Subcutaneous adipose tissue (tissue), 4 donors: ENCODE results near the gene UBA7. TPM values are rescaled to one million over a fixed set of nuclear protein-coding genes. Genes with fewer than 3 reads are reported as not detected.

Experiments
- CTCF ChIP-seq: fragments of 450-650 bp; IDR thresholded peaks from one replicate; pipeline ENCODE4 v1.5.1; 2016; ENCODE audit warnings: low read depth, mild to moderate bottlenecking, control low read depth, antibody characterized with exemption, moderate library complexity
- small RNA-seq: library from RNA; depleted of rRNA; stranded (forward); fragments of <200 nt; gene quantifications from one replicate; pipeline ENCODE3, GENCODE V24; 2016
- total RNA-seq, 4 donors: library from RNA; depleted of rRNA; stranded (reverse); fragments of >200 nt; gene quantifications; one replicate each; pipeline ENCODE4 v1.1.0, GENCODE V29; 2016

Gene UBA7
- total RNA-seq, 4 donors from 2014 or later = 16.8 to 65.7 (median 42.7) TPM

GRCh38 chr3:49769286-49769915 is 44.4 kb downstream of the UBA7 start:
- no peak for TF ChIP-seq CTCF

DNA sequence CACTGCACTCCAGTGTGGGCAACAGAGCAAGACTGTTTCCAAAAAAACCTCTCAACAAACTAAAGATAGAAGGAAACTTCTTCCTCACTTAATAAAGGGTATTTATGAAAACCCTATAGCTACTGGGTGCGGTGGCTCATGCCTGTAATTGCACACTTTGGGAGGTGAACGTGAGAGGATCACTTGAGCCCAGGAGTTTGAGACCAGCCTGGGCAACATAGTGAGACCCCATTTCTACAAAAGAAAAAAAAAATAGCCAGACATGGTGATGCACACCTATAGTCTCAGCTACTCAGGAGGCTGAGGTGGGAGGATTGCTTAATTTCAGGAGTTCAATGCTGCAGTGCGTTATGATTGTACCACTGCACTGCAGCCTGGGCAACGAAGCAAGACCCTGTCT is 49.8 kb downstream of the UBA7 start:
- no peak for TF ChIP-seq CTCF

DNA sequence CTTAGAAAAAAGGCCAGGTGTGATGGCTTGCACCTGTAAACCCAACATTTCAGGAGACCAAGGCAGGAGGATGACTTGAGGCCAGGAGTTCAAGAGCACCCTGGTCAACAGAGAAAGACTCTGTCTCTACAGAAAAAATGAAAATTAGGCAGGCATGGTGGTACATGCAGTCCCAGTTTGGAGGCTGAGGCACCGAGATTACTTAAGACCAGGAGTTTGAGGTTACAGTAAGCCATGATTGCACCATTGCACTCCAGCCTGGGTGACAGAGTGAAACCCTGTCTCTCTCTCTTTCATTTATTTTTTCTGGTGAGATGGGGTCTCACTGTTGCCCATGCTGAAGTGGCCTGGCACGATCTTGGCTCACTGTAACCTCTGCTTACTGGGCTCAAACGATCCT is 52.1 kb downstream of the UBA7 start:
- TF ChIP-seq CTCF = no peak

DNA sequence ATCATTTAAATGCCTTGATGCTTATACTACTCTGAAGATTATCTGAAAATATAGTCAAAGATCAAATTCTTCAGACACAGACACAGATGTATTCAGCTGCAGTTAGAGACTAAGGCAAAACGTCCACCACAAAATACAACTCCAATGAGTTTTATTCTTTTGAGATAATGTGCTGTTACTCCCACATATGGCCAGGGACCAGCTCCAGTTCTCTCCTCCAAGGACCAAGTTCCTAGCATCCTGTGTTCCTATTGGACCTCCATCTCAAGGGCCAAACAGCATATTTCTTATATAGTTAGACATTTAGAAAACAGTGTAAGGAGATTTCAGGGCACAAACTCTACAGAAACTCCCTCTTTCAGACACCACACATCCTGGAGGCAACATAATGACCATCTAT is 54.5 kb downstream of the UBA7 start:
- TF ChIP-seq CTCF = no peak

- TF ChIP-seq CTCF = no peak
These were observed 56.6 kb downstream of the UBA7 start for GRCh38 chr3:49757197-49757596.

DNA sequence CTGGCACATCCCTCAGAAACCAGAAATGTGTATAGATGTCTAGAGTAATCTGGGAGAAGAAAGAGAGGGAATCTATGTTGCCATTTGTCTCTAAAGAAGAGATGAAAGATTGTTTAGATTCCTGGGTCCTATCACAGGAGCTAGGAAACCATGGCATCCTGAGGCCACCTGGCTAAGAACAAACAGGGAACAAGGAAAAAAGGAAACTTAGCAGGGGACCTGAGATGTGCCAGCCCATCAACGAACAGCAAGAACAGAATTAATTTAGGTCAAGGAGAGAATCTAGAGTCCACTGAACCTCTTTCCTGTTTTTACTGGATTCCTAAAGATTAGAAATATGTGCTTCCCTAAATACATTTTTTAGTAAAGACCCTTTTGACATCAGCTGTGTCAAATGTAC is 57.7 kb downstream of the UBA7 start:
- no peak for TF ChIP-seq CTCF

Small RNA genes within 50 kb of the gene (small RNA-seq; reads per million reads assigned to genes)
- gene COX6CP14 (not detected), gene RN7SL217P (not detected)

Other genes with a start within 250 kb of the UBA7 start
- 10 to 100 TPM; 40.8 to 65.6 (median 51.3) TPM for gene APEH, start 139.6 kb downstream of the UBA7 start, total RNA-seq
- gene MST1, start 124.5 kb downstream of the UBA7 start, total RNA-seq = 10 to 100 TPM in 2 of 4 donors, 1 to 10 TPM in 2; 2.1 to 11.5 (median 8.2) TPM
- gene RNF123, start 124.4 kb downstream of the UBA7 start, total RNA-seq = 10 to 100 TPM; 14.7 to 23.7 (median 19.7) TPM
- 1 to 10 TPM in 1 of 4 donors, under 1 TPM in 2, not detected in 1; 0.22 to 1.1 (median 0.68) TPM for gene AMIGO3, start 94.3 kb downstream of the UBA7 start, total RNA-seq
- 10 to 100 TPM; 11.6 to 16.5 (median 13.7) TPM for gene GMPPB, start 90.0 kb downstream of the UBA7 start, total RNA-seq
- 10 to 100 TPM; 25.1 to 36.7 (median 31.6) TPM for gene IP6K1, start 27.4 kb downstream of the UBA7 start, total RNA-seq
- not detected for gene CDHR4, start 14.1 kb downstream of the UBA7 start, total RNA-seq
- 1 to 10 TPM; 2.4 to 4.8 (median 3.5) TPM for gene INKA1, start 10.7 kb downstream of the UBA7 start, total RNA-seq
- gene TRAIP, start 42.6 kb upstream of the UBA7 start, total RNA-seq = 1 to 10 TPM in 3 of 4 donors, under 1 TPM in 1; 0.82 to 2.2 (median 2.0) TPM
- not detected for gene CAMKV, start 56.0 kb upstream of the UBA7 start, total RNA-seq
- gene MST1R, start 89.9 kb upstream of the UBA7 start, total RNA-seq = 1 to 10 TPM in 1 of 4 donors, under 1 TPM in 2, not detected in 1; 0.44 to 2.8 (median 0.51) TPM
- gene MON1A, start 115.9 kb upstream of the UBA7 start, total RNA-seq = 1 to 10 TPM; 6.7 to 9.4 (median 7.1) TPM
- gene RBM6, start 126.2 kb upstream of the UBA7 start, total RNA-seq = 100 to 1,000 TPM in 2 of 4 donors, 10 to 100 TPM in 2; 95.5 to 150 (median 107) TPM